DMS53 (cell line): ENCODE data around the gene HIBADH.
A peak's percentile ranks its signal among the peaks of the same experiment; 100 is the strongest.
"Not testable (repeated sequence)": the region's sequence is repeated elsewhere in the genome, so short reads cannot be mapped to it uniquely, and the experiment has no call there.

Experiments
- DNase-seq: peaks from one replicate; lab custom pipeline; 2025; lab: John Stamatoyannopoulos, UW

The HIBADH gene

GRCh38 chr7:27678617-27679260 is 16.1 kb upstream of the HIBADH start:
- DNase-seq, result no peak

GRCh38 chr7:27677912-27678612 is 15.4 kb upstream of the HIBADH start:
- DNase-seq, result peak; percentile 53

DNA sequence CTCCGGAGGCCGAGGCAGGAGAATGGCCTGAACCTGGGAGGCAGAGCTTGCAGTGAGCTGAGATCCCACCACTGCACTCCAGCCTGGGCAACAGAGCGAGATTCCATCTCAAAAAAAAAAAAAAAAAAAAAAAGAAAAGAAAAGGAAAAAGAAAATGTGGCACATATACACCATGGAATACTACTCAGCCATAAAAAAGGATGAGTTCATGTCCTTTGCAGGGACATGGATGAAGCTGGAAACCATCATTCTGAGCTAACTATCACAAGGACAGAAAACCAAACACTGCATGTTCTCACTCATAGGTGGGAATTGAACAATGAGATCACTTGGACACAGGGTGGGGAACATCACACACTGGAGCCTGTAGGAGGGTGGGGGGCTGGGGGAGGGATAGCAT is 11.4 kb upstream of the HIBADH start:
- not testable (repeated sequence) for DNase-seq

- DNase-seq, result no peak
These were observed 9.0 kb upstream of the HIBADH start for GRCh38 chr7:27671675-27672074.

DNA sequence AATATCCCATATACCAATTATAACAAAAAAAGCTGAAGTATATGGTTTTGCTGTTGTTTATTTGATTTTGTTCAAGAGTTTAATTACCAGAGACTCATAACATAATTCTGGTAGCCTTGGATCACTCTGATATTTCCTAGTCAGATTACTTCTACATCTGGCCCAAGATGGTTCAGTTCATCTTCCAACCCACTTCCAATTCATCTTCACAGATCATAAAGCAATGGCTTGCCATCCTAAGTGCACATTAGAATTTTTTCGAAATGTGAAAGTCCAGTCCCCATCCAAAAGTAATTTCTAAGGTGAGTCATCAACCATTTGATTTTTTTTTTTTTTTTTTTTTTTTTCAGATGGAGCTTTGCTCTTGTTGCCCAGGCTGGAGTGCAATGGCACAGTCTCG is 8.0 kb upstream of the HIBADH start:
- DNase-seq, result no peak

DNA sequence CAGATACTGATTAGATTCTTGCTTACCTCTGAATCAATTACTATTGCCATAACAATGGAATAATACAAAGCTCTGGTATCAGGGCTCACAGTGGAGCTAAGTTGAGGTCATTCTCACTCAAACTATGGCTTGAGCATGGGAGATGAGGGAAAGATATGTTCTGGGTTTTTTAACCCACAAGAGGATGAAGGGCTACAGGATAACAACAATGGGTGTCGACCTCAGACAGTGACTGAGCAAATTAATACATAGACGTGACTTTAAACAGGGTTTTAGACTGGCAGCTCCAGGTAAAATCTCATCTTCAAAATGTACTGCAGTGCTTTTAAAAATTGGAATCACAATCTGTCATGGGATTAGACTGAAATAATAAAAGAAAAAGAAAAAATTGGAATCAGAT is 7.5 kb upstream of the HIBADH start:
- DNase-seq, result no peak

DNA sequence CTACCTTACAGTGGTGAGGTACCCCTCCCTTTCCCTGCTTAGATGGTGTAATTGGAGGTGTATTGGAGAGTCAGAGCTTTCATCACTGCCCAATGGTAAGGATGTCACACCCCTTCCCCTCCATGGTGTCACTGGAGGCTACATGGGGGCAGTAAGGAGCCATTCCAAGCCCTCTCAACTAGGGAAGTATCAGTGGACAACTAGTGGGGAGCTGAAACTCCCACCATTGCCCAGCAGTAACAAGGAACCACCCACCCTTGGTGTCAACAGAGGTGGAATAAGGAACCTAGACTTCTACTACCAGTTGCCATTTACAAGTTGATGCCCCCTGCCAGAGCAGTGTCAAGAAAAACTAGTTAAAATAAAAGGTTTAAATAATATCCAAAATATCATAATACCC is 2.8 kb upstream of the HIBADH start:
- no peak for DNase-seq

DNA sequence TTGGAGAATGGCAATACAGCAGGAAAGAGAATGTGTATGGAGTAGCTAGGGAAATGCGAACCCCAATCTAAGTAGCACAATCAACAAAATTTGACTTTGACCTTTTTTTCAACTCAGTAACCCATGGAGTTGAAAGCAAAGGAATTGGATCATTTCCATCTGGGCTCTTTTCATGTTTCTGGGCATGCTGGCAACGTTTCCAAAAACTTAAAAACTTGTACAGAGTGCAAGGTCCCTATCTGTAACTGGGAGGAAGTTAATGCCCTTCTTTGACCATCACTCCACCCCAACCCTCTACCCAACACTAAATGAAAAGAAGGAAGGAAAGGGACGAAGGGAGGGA is 1.3 kb upstream of the HIBADH start:
- no peak for DNase-seq

- no peak for DNase-seq
These were observed 733 bp downstream of the HIBADH start for GRCh38 chr7:27661811-27662489.

DNA sequence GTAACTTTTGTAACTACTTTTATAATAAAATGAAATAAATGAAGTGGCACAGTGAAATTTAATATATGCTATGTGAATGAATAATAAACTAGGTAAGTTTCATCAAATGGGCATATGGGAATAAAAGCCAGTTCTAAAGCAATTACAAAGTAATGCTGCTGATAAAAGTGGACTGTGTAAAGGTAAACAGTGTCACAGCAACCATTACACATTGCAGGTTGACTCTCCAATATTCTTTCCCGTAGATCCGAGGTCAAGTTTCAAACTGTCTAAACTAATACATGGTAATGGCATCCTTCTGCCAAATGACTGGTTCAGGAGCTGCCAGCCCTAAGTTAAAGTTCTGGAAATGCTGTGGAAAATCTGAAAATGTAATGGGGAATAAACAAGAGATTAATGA is 6.0 kb downstream of the HIBADH start:
- no peak for DNase-seq

- no peak for DNase-seq
These were observed 7.5 kb downstream of the HIBADH start for GRCh38 chr7:27655184-27655583.

DNA sequence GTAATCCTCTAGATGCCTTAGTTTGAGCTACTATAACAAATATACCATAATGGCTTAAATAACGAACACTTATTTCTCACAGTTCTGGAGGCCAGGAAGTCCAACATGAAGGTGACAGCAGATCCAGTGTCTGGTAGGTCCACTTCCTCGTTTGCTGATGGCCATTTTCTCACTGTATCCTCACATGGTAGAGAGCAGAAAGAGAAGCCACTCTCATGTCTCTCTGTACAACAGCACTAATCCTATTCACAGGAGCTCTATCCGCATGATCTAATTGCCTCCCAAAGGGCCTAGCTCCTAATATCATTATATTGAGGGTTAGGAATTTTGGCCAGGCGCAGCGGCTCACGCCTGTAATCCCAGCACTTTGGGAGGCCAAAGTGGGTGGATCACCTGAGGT is 10.2 kb downstream of the HIBADH start:
- DNase-seq, result no peak

GRCh38 chr7:27651702-27652101 is 11.0 kb downstream of the HIBADH start:
- DNase-seq, result no peak

GRCh38 chr7:27650283-27650682 is 12.4 kb downstream of the HIBADH start:
- DNase-seq, result no peak

DNA sequence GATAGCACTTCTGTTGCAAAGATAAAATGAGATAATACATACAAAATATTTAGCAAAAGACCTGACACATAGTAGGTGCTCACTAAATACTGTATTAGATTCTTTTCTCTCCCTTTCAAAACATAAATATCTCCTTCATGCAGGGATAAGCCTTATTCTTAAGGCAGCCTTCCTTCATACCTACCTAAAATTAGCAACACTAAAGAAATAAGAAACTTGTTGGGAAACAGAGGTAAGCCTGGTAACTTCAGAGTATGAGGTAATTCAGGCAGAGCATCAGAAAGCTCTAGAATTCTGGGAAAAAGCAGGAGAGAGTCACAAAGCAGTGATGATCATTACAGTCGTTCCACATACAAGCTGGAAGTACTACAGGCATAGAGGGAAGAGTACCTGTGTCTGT is 15.2 kb downstream of the HIBADH start:
- no peak for DNase-seq

GRCh38 chr7:27647046-27647445 is 15.6 kb downstream of the HIBADH start:
- no peak for DNase-seq

GRCh38 chr7:27642271-27642670 is 20.4 kb downstream of the HIBADH start:
- DNase-seq, result no peak

DNA sequence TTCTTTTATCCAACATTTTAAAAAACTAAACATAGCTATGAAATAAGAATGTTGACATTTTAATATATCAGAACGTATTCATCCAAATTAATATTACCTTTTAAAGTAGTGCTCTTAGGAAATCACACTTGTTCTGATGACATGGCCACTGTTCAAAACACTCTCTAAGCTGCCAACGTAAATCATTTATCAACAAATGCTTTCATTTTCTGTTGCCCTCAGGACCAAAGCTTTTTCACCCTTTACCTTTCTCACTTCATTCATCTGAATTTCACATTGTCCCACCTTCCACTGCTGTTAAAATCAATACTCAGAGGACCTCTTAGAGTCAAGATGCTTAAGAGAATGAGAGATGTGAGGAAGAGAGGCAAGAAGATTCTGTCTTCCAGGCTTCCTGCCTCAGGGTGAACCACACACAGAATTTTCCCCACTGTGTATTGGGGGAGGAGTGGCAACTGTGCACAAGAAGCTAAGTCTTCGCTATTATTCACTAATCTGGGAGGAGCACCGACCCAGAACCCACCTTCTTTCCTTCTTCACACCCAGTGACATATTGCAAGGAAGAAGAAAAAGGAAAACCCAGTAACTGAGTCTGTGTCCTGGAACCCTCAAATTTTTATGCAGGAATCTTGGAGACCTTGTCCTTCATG is 21.0 kb downstream of the HIBADH start:
- DNase-seq, result no peak

DNA sequence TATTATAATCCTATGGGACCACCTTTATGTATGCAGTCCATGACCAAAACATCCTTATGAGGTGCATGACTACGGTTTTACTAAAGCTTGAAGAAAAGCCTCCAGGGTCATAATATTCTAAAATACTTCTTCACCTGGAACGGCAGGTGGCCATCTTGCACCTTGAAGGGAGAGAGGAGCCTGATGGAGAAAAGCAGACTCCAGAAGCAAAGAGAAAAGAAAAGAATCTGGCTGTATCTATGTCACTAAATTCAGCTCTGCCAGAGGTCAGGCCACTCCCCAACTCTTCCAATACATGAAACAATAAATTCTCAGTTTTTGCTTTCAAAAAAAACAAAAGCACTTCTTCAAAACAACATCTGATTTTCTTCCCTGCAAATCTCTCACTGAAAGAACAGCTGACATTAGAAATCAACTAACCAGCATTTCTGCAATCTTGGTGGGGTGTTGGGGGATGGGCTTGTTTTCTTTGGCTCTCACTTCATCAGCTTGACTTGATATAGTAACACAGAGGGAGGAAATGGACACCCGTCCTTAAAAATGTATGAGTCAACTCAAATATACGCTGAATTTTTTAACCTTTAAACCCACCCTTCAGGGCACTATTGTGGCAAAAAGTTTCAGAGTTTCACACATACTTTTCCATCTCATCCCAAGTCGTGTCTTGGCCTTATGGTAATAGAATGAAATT is 21.7 kb downstream of the HIBADH start:
- DNase-seq, result peak; percentile 41

DNA sequence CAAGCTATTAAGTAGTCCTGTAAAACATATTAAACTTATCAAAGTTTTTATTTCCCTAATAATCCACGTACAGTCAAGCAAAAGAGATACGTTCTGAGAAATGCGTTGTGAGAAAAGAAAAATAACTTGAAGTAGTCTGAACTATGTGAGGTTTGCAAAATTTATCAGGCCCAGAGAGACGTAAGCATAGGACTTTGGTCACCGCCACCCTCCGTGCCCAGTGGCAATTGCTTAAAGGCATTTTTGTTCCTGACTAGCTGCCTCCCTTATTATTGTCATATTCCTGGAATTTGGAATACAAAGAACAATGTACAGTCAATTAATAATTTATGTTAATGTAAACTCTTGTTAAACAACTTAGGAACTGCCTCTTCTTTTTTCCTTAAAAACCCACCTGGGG is 22.8 kb downstream of the HIBADH start:
- DNase-seq, result no peak

GRCh38 chr7:27639048-27639447 is 23.6 kb downstream of the HIBADH start:
- DNase-seq, result peak; percentile 46

DNA sequence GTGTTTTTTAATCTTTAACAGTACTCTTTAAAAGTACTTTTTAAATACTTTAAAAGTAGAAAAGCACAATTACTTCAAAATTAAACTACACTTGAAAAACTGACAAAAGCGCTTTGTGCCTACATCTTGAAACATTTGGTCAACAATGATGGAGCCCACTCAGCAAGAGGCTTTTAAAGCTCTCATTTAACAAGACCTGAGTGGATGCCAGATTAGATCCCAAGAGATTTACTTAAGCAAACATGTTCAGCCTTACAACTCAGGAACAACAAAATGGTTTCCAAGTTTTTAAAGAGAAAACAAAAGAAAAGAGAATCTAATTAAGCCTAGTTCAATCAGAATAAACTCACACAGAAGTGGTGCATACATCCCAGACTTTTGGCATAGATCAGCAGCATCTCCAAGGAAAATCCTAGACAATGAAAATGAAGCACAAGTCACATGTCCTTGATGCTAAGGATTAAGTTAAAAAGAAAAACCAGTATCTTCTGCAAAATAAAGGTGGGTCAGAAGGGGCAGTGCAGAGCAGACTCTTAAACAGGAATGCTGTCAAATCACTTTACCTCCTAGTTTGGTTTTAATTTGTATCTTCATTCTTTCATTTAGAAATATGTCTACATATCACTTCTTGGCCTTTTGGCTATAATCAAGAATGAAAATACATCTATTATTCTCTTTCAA is 26.2 kb downstream of the HIBADH start:
- DNase-seq, result no peak
